ENCODE measurements around the gene IL18R1.
"Not testable (repeated sequence)": the region's sequence is repeated elsewhere in the genome, so short reads cannot be mapped to it uniquely, and the experiment has no call there.

IL18R1 gene

GRCh38 chr2:102355526-102356380 is at the start of gene IL18R1:
Gene IL18R1 (plus strand): TSS chr2:102355796. CDS start chr2:102362661, 6,865 bp downstream.
- peak; percentile 90 for DNase-seq

- no peak for DNase-seq
Measured at GRCh38 chr2:102306125-102306524, 49.5 kb upstream of the IL18R1 start.

GRCh38 chr2:102310964-102311640 is 44.5 kb upstream of the IL18R1 start, which contains the start of gene IL1RL1:
Gene IL1RL1 (plus strand): TSS chr2:102311563. CDS start chr2:102338265, 26,702 bp downstream.
- no peak for DNase-seq

GRCh38 chr2:102313025-102313424 is 42.6 kb upstream of the IL18R1 start:
- no peak for DNase-seq

GRCh38 chr2:102313471-102313870 is 42.1 kb upstream of the IL18R1 start:
- no peak for DNase-seq

GRCh38 chr2:102313950-102314349 is 41.6 kb upstream of the IL18R1 start:
- DNase-seq: no peak

GRCh38 chr2:102315921-102316320 is 39.7 kb upstream of the IL18R1 start:
- no peak for DNase-seq

- no peak for DNase-seq
Measured at GRCh38 chr2:102317715-102318114, 37.9 kb upstream of the IL18R1 start.

- no peak for DNase-seq
Measured at GRCh38 chr2:102318437-102318836, 37.2 kb upstream of the IL18R1 start.

- peak; percentile 77 for DNase-seq
Measured at GRCh38 chr2:102321941-102322719, 33.5 kb upstream of the IL18R1 start.

GRCh38 chr2:102324914-102325313 is 30.7 kb upstream of the IL18R1 start:
- DNase-seq: not testable (repeated sequence)

GRCh38 chr2:102331311-102331980 is 24.1 kb upstream of the IL18R1 start:
- no peak for DNase-seq

GRCh38 chr2:102334486-102334885 is 21.1 kb upstream of the IL18R1 start:
- no peak for DNase-seq

- peak; percentile 60 for DNase-seq
Measured at GRCh38 chr2:102335871-102336366, 19.7 kb upstream of the IL18R1 start.

- DNase-seq: no peak
Measured at GRCh38 chr2:102336502-102336945, 19.1 kb upstream of the IL18R1 start.

GRCh38 chr2:102337012-102337411 is 18.6 kb upstream of the IL18R1 start:
- no peak for DNase-seq

GRCh38 chr2:102337481-102338386 is 17.9 kb upstream of the IL18R1 start:
- DNase-seq: no peak

GRCh38 chr2:102340778-102341177 is 14.8 kb upstream of the IL18R1 start:
- no peak for DNase-seq

GRCh38 chr2:102342888-102343287 is 12.7 kb upstream of the IL18R1 start:
- no peak for DNase-seq

- no peak for DNase-seq
Measured at GRCh38 chr2:102344397-102344796, 11.2 kb upstream of the IL18R1 start.

GRCh38 chr2:102345329-102345920 is 10.2 kb upstream of the IL18R1 start:
- DNase-seq: no peak
